Testis (tissue), 2 donors: Measurements from ENCODE around the gene IL34.

Source experiments
- POLR2A ChIP-seq: fragments of 450-650 bp; IDR thresholded peaks from one replicate; pipeline ENCODE4 v1.6.1; 2017; ENCODE audit warnings: antibody characterized with exemption, mild to moderate bottlenecking, moderate library complexity
- TF ChIP-seq, protein P1 (sequence below), 3 experiments: fragments of 450-650 bp in 2 of 3; fragments of 200-600 bp in 1 of 3; sonication (generic) in 1 of 3; IDR thresholded peaks; one replicate each; pipeline ENCODE4 v1.5.1; 2016 to 2019; ENCODE audit warnings: antibody characterized with exemption in 3 of 3, mild to moderate bottlenecking in 2 of 3, moderate library complexity in 1 of 3

GRCh38 chr16:70708366-70709246 is 62.2 kb downstream of the IL34 start:
- TF ChIP-seq, protein P1, sequence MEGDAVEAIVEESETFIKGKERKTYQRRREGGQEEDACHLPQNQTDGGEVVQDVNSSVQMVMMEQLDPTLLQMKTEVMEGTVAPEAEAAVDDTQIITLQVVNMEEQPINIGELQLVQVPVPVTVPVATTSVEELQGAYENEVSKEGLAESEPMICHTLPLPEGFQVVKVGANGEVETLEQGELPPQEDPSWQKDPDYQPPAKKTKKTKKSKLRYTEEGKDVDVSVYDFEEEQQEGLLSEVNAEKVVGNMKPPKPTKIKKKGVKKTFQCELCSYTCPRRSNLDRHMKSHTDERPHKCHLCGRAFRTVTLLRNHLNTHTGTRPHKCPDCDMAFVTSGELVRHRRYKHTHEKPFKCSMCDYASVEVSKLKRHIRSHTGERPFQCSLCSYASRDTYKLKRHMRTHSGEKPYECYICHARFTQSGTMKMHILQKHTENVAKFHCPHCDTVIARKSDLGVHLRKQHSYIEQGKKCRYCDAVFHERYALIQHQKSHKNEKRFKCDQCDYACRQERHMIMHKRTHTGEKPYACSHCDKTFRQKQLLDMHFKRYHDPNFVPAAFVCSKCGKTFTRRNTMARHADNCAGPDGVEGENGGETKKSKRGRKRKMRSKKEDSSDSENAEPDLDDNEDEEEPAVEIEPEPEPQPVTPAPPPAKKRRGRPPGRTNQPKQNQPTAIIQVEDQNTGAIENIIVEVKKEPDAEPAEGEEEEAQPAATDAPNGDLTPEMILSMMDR (IDR thresholded peaks at IDR 0.05): no peak
- TF ChIP-seq POLR2A: no peak
